Stimulated activated naive CD4-positive, alpha-beta T cell treated with Interleukin-2 at 50 U/mL for 16 hours (primary cell): ENCODE data around the gene APLF.
A peak's percentile ranks its signal among the peaks of the same experiment; 100 is the strongest.

Experiments
- DNase-seq: peaks from one replicate; lab custom pipeline; 2025; lab: John Stamatoyannopoulos, UW

Gene APLF

GRCh38 chr2:68467077-68467960 lies at the start of gene APLF, which contains the start of gene FBXO48:
Gene APLF (plus strand): TSS chr2:68467585. CDS start chr2:68467732, 147 bp downstream.
Gene FBXO48 (minus strand): TSS chr2:68467294. CDS start chr2:68465145, 2,149 bp downstream.
- peak; percentile 98 for DNase-seq

DNA sequence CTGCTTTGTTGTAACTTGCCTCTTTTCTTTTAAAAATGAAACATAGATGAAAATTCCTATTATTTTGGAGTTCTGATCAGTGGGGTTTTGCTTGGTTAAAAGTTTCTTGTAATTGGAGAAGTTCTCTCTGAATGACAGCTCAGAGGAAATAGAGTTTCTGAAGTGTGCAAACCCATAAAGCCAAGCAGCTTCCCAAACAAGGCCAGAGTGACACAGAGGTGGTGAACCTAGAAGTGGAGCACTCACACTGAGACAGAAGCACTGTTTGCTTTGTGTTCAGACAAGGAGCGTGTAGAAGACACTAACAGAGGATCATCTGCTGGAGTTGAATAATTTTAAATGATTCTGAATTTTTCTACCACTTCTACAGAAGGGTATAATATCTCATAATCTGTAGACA lies 49.5 kb upstream of the APLF start:
- DNase-seq, result no peak

DNA sequence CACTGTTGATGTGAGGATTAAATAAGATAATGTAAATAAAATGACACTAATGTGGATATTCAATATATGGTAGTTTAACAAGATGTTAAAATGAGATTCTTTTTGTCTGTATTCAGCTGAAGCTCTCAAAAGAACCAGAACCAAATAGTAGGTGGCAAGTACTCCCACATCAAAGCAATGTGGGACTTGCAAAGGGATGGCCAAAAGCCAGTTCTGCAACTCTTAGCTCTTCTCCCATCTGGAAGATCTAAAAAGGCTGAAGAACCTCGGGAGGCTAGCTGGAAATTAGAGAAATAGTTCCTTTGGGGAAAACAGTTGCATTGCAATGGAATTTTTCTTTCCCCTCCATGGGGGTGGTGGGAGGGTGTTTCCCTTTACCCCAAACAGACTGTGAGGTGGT lies 49.0 kb upstream of the APLF start:
- DNase-seq, result no peak

- DNase-seq, result no peak
These were observed 48.5 kb upstream of the APLF start for GRCh38 chr2:68418855-68419254.

- DNase-seq, result no peak
These were observed 47.0 kb upstream of the APLF start for GRCh38 chr2:68420254-68420910.

GRCh38 chr2:68423966-68424650 lies 43.3 kb upstream of the APLF start:
- DNase-seq, result no peak

DNA sequence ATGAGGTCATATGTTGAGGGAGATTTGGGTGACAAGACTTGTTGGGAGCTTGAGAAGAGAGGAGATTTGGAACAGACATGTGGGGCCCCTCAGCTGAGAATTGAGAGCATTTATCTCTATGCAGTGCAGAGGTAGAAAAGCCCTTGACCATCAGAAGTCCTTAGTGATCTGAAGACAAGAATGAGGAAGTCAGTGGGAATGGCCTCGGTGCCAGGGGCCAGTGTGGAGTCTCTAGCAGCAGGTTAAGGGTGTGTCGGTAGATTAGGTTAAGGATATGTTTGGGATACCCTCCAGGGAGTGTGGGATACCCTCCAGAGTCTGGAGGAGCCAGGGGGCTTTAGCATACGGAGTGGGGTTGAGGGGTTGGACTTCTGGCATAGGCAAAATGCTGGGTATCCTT lies 41.9 kb upstream of the APLF start:
- DNase-seq, result no peak

DNA sequence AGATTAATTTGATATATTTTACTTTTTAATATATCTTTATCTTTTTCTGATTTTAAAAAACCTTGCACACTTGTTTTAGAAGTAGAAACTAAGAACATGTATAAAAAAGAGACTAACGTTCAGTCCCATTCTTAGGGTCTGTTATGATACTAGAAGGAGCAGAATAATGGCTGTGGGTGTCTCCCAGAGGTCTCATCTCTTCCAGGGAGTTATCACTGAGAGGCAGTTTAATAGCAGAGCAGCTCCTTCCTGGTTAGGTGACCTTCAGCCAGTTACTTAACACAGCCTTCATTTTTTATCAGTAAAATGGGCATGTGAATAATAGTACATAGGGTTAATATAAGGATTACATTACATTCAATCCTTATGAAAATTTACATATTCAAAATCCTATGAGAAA lies 40.9 kb upstream of the APLF start:
- no peak for DNase-seq

DNA sequence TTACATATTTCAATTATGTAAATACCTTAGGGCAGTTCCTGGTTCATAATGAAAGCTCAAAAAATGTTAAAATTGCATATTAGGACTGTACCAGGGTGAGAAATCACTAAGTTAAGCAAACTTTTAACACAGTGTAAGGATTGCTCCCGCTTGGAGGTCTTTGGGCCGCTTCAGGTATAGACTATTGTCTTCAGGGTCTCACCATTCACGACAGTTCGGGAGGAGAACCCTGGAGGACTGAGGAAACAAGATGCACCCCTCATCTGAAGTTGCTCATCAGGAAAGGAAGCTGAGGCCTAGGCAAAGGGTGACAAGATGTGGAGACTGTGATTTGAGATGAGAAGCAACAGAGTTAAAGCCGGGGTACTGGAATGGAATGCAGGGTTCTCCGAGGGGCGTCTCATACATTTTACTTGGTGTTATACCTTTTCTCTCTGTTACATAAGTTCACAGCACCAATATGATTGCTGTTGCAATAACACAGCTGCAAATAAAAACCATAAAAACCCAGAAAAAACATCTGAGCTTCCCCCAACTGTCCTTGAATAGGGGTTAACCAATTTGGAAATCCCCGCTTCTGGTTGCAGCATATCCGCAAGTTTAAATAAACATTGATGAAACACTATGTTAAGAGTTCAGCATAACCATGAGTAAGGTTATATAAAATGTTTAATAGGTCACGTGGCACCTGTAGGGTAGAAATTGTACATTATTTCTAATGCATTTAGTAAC lies 40.4 kb upstream of the APLF start:
- DNase-seq, result peak; percentile 9

GRCh38 chr2:68428126-68428525 lies 39.3 kb upstream of the APLF start:
- no peak for DNase-seq

- DNase-seq, result no peak
These were observed 38.6 kb upstream of the APLF start for GRCh38 chr2:68428746-68429145.

- no peak for DNase-seq
These were observed 38.0 kb upstream of the APLF start for GRCh38 chr2:68429311-68429826.

- DNase-seq, result no peak
These were observed 35.9 kb upstream of the APLF start for GRCh38 chr2:68431316-68431972.

DNA sequence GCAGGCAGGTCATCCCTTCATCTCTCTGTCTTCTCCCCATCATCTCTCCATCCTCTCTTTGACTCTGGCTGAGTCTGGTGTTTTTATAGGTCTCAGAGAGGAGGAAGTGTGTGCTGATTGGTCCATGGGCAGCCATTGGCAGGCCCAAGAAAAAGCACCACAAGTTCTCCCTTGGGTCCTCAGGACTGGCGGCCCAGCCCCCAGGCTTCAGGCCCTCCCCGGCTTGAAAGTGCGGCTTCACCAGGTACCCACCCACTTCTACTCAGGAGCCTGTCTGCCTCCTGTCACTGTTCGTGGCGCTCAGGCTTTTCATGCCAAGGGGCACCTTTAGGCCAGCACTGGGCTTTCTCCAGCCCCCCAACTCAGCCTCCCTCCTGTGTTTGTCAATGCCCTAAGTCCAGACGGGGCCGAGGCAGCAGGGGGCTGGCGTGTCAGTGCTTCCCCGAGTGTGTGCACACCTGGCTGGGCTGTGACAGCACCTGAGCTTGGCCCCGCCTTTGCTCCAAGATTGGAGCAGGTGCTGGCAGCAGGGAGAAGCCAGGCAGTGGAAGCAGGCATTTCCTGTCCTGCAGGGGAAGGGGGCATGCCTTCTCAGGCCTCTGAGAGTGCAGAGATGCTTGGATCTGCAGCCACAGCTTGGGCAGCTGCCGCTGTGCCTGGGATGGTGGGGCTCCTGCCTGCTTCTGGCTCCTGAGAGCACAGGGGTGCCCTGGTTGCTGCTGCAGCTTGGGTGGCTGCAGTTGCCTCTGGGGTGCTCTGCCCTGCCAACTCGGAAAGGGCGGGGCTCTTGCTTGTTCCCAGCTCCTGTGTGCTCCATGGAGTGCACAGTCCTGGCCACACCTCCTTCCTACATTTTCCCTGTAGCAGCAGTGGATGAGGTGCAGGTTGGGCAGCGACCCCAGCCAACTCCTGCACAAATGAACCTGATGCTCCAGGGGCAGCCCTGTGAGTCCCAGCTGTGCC lies 34.4 kb upstream of the APLF start:
- DNase-seq, result no peak

DNA sequence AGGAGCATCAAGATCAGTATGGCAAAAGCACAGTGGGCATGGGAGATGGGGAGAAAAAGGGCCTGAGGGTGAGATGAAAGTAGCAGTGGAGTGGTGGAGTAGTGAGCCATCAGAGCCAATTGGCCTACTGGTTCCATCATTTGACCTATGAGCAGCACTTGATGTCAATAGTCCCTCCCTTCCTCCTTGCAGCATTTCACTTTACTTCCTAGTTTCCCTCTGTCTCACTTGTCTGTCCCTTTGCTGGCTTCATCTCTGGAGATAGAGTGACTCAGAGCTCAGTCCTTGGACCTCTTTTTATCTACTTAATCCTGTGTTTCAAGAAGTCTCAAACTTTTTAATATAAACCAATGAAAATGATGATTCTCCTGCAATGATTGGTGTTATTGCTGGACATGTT lies 32.4 kb upstream of the APLF start:
- no peak for DNase-seq

DNA sequence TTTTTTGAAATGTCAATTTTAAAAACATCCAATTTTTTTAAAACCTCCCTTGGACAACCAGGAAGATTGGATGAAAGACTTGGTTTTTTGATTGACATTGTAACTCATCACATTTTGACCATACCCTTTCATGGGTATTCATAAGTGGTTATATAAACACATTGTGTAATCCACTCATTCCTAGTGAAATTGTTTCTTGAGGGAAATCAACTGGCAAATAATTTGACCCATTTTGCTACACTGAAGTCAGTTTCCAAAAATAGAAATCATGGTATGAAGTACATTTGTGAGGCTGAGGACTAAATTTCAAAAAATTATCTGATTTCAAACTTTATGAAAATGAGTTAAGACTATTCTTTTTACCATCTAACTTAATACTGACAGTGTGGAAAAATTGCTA lies 31.8 kb upstream of the APLF start:
- DNase-seq, result no peak

- no peak for DNase-seq
These were observed 31.1 kb upstream of the APLF start for GRCh38 chr2:68436270-68436669.

DNA sequence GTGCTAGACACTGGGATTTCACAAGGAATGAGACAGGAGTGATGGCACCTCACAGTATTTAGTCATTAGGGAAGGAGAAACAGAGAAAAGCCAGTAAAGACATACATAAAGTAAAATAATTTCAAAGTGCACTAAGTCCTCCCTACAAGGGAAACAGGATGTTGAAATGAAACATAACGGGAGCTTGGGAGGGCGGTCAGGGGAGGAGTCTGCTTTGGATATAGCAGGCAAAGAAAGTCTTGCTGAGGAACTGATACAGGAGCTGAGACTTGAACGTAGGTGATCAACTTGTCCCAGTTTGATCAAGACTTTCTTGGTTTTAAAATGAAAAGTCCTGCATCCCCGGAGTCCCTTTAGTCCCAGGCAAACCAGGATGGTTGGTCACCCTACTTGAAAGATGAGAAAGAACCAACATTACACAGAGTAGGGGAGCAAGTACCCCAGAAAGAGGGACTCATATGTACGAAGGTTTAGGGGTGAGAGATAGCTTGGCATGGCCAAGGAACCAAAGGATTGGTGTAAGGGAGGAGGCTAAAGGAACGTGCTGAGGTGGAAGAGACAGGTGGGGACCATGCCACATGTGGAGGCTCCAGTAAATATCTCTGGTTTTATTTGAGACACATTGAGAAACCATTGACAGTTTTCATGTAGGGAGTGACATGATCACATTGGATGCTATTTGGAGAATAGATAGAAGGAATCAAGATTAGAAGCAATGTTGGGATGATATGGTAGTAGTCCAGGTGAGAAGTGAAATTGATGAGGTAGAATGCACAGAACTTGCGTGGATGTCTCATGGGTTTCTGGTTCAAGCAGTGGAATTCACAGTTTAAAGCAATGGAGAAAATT lies 28.7 kb upstream of the APLF start:
- no peak for DNase-seq
